HG03378 (cell line): ENCODE data around the gene OR6C4.
"Not testable (repeated sequence)": the region's sequence is repeated elsewhere in the genome, so short reads cannot be mapped to it uniquely, and the experiment has no call there.

Experiments used
- ATAC-seq: cut with Tn5 transposase; IDR thresholded peaks from one replicate; pipeline ENCODE4 v1.9.1; 2021; ENCODE audit warnings: mild to moderate bottlenecking, moderate library complexity; ENCODE audit not compliant: unreplicated experiment

Gene OR6C4

GRCh38 chr12:55549302-55549701 lies at the start of gene OR6C4:
TSS of gene OR6C4 (plus strand) at chr12:55549602. CDS start at chr12:55551227, 1,625 bp downstream.
- ATAC-seq = no peak

GRCh38 chr12:55499810-55500252 lies 49.6 kb upstream of the OR6C4 start:
- no peak for ATAC-seq

GRCh38 chr12:55501601-55502000 lies 47.8 kb upstream of the OR6C4 start:
- no peak for ATAC-seq

- ATAC-seq = no peak
Measured at GRCh38 chr12:55515696-55516095, 33.7 kb upstream of the OR6C4 start.

GRCh38 chr12:55516391-55516790 lies 33.0 kb upstream of the OR6C4 start:
- ATAC-seq = no peak

- ATAC-seq = not testable (repeated sequence)
Measured at GRCh38 chr12:55548235-55548634, 1.2 kb upstream of the OR6C4 start.

- no peak for ATAC-seq
Measured at GRCh38 chr12:55548756-55549155, 646 bp upstream of the OR6C4 start.

GRCh38 chr12:55554296-55554695 lies 4.9 kb downstream of the OR6C4 start:
- ATAC-seq = no peak

GRCh38 chr12:55570060-55570459 lies 20.7 kb downstream of the OR6C4 start:
- ATAC-seq = not testable (repeated sequence)

- not testable (repeated sequence) for ATAC-seq
Measured at GRCh38 chr12:55570689-55571088, 21.3 kb downstream of the OR6C4 start.

GRCh38 chr12:55572168-55572567 lies 22.8 kb downstream of the OR6C4 start, which contains the start of gene OR2AP1:
TSS of gene OR2AP1 (plus strand) at chr12:55572468. CDS start at chr12:55574415, 1,947 bp downstream.
- ATAC-seq = no peak

GRCh38 chr12:55582066-55582465 lies 32.7 kb downstream of the OR6C4 start:
- ATAC-seq = no peak

GRCh38 chr12:55585817-55586216 lies 36.4 kb downstream of the OR6C4 start:
- no peak for ATAC-seq

GRCh38 chr12:55590152-55590551 lies 40.8 kb downstream of the OR6C4 start:
- ATAC-seq = not testable (repeated sequence)
